Measurements from ENCODE around the gene CENPP.

CENPP gene

GRCh38 chr9:92325269-92325990 is at the start of gene CENPP, which contains the start of gene NOL8:
TSS of gene CENPP (plus strand) at chr9:92325953.
TSS of gene NOL8 (minus strand) at chr9:92325350. CDS start at chr9:92324161, 1,189 bp downstream.
- peak; percentile 69 to 75 for DNase-seq

DNA sequence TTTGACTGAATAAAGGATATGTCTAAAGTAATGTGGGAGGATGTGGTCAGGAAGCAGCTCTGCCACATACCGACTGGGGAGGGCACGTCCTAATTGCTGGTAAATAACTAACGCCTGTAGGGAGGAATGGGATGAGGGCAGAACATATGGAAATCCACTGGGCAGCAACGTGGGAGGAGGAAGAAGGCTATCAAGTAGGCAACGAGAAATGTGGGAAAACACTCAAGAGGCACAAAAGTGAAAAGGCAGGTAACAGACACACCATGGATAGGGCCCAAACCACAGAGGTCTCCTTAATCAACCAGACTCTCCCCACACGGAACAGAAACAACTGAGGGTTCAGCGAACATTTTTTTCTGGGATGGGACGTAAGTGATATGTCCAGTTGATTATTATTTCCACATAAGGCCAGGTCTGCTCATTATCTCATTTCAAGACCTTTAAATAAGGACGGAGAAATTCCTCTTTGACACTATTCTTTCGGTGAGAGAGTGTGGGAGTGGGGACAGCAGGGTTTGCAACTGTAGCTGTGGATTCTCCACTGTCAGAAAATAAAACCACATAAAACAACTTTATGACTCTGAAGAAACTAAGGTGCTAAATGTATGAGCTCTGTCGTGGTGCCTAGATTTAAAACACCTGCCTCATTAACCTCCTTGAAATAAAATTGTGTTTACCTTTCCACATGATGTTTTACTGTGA is 49.3 kb upstream of the CENPP start:
- DNase-seq = no peak

DNA sequence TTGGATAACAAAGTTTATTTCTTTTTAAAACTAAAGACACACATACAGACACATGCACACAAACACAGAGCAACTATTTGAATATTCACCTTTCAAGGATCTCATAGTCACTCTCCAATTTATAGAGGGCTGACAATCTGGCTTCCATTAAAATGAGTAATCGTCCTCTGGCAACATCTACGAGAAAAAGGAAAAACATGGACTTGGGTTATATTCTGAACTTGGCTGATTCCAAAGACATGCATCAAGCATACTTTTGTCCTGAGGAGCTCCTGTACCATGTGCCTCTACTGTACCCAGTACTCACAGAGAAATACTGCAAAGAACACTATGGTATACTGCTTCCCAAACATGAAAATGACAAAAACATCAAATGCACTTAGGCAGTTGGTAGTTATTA is 47.6 kb upstream of the CENPP start:
- no peak for DNase-seq

DNA sequence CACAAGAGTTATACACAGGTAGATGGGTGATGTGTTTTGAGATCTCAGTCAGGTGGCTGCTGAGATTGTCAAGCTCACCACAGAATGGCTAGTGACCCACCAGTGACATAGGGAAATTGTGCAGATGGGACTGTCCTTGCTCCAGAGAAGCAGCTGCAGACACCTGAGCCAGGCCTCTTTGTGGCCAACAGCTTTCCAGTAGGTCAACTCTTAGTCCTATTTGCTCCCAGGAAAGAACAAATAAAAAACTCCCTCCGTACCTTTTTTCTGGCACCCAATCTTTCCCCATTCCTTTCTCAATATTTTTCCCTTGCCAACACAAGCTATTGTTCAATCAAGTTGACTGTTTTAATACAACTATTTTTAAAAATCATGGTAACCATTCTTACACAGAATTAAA is 46.5 kb upstream of the CENPP start:
- no peak for DNase-seq

DNA sequence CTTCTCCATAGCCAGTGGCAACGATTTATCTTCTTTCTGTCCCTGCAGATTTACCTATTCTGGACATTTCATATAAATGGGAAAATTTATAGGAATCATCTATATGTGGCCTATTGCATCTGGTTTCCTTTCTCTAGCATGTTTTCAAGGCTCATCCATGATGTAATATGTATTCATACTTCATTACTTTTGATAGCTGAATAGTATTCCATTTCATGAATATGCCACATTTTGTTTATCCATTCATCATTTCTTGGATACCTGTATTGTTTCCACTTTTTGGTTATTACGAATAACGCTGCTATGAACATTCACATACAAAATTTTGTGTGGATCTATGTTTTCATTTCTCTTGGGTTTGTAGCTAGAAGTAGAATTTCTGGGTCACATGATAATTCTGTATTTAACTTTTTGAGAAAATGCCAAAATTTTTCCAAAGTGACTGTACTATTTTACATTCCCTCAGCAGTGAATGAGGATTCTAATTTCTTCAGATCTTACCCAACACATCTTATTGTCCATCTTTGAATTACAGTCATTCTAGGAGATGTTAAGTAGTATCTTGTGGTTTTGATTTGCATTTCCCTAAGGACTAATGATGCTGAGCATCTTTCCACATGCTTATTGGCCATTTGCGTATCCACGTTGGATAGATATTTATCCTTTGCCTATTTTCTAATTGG is 35.9 kb upstream of the CENPP start:
- DNase-seq = no peak

GRCh38 chr9:92290785-92291429 is 34.8 kb upstream of the CENPP start:
- DNase-seq = no peak

GRCh38 chr9:92291577-92291976 is 34.2 kb upstream of the CENPP start:
- DNase-seq = no peak

GRCh38 chr9:92292338-92293074 is 33.2 kb upstream of the CENPP start:
- DNase-seq = no peak

DNA sequence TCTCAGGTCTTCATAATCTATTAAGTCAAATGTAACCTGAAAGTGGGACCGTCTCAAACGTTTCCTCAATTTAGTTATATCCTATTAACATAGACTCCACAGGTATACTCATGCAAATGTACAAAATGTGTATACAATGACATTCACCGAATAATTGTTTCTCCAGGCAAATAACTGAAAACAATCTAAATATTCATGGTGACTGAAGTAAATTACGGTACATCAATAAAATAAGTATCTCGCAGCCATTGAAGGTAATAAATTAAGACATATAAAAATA is 32.7 kb upstream of the CENPP start:
- DNase-seq = no peak

DNA sequence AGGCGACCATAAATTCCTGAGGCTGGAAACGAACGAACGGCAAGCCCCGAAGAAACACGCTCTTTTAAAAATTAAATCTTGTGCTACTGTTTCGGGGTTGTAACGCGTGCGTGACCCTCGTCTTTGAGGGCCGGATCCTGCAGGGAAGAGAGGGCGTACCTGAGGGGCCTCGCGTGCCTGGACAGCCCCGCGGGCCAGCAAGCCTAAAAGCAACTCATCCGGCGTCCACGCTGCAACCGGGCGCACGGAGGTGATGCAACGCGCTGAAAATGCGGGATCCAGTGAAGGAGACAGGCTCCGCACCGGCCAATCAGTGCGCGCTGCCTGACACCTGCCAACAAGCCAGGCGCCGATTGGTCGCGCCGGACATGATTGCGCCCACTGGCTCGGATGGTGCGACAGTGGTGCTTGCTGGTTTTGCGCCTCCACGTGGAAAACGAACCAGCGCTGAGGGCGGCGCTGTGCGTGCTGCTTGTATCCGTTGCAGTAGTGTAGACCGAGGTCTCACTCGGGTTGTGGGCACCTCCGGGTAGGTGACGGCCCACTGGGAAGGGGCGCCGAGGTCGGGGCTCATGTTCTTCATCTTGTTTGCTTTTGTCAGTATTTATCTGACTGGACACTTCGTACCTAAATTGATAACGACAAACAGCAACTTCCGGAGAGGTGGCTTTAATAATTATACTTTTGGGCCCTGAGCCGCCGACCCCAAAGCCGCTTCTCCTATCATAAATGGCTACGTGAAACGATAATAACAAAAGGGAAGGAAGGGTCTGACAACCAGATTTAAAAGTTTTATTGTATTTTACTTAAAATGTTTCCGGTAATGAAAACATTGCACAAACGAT is 32.1 kb upstream of the CENPP start, which contains the start of gene IARS1:
IARS1 (minus strand) TSS at position 246 of the 845 bp plus-strand sequence. CDS start 4,278 bp downstream, outside the sequence.
- DNase-seq = peak; percentile 77 to 94

DNA sequence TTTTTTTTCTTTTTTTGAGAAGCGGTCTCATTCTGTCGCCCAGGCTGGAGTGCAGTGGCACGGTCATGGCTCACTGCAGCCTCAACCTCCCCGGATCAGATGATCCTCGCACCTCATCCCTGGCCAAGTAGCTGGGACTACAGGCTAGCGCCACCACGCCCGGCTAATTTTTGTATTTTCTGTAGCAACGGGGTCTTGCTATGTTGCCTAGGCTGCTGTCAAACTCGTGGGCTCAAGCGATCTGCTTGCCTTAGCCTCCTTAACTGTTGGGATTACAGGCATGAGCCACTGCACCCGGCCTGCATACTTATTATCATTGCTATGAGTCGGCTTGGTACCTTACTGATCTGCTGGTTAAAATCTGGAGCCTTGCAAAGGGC is 31.5 kb upstream of the CENPP start:
- no peak for DNase-seq

GRCh38 chr9:92295240-92295790 is 30.4 kb upstream of the CENPP start:
- DNase-seq = no peak

- no peak for DNase-seq
Observed at GRCh38 chr9:92295827-92296258, 29.9 kb upstream of the CENPP start.

GRCh38 chr9:92297611-92298010 is 28.1 kb upstream of the CENPP start:
- no peak for DNase-seq

- DNase-seq = no peak
Observed at GRCh38 chr9:92298036-92298435, 27.7 kb upstream of the CENPP start.

GRCh38 chr9:92299116-92299515 is 26.6 kb upstream of the CENPP start:
- no peak for DNase-seq

- no peak for DNase-seq
Observed at GRCh38 chr9:92300936-92301335, 24.8 kb upstream of the CENPP start.

GRCh38 chr9:92308893-92309292 is 16.9 kb upstream of the CENPP start:
- DNase-seq = no peak

GRCh38 chr9:92310562-92310961 is 15.2 kb upstream of the CENPP start:
- no peak for DNase-seq

DNA sequence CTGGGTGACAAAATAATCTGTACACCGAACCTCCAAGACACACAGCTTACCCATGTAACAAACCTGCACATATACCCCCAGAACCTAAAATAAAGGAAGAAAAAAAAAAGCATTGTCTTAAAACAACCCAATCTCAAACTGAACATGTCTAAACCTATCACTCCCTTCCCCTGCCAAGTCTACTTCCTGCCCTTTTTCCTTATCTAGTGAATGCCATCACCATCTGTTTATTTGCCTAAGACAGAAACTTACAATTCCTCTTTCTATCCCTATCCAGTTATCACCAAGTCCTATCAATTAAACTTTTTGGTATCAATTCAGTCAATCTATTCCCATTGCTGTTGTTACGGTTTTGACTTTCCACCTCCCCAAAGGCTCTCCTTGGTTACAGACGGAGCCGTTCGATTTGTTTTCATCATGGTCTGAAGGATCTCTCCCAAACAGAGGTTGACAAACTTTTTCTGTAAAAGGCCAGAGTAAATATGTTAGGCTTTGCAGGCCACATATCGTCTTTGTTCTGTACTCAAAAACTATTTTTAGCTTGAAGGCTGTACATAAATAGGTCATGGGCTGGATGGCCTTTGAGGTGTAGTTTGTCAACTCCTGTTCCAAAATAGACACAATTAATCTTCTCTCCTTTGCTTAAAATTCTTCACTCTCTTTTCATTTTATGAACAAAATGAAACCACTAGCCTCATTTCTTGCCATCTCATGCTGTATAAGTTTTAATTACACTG is 12.7 kb upstream of the CENPP start:
- no peak for DNase-seq

DNA sequence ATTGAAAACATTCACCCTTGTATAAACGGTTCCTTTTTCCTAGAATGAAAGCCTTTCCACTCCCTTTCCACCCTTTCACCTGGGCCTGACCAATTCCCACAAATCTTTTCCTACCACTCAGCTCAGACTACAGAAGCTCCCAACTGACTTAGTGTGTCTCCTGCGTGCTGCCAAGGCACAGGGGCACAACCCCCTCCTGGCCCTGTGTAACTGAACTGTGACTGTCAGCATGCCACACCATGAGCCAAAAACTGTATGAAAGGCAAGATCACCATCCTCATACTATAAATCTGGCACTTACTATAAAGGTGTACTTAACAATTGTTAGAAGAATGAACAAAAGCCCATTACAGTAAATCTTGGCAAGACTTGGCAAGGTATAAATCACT is 12.1 kb upstream of the CENPP start:
- DNase-seq = no peak
